GM18909 (cell line): ENCODE data around the gene EPN2.
"Not testable (repeated sequence)": the region's sequence is repeated elsewhere in the genome, so short reads cannot be mapped to it uniquely, and the experiment has no call there.

ENCODE experiments used
- ATAC-seq: cut with Tn5 transposase; IDR thresholded peaks from one replicate; pipeline ENCODE4 v1.9.1; 2021; ENCODE audit warnings: mild to moderate bottlenecking; ENCODE audit not compliant: unreplicated experiment, poor library complexity

Gene EPN2

DNA sequence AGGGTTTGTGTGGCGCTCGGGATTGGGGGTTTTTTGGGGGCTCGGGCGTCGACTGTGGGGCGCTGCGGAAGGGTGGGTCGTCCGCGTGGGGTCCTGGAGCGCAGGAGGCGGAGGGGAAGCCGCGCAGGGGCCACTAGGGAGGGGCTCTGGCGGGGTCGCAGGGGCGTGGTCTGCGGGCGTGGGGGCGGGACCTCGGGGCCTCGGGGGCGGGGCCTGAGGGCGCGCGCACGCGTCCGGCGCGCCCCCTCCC, at the start of gene EPN2:
TSS of gene EPN2 (plus strand) at position 228 of the 250 bp plus-strand sequence. CDS start 45,754 bp downstream, outside the sequence.
- ATAC-seq: not testable (repeated sequence)

DNA sequence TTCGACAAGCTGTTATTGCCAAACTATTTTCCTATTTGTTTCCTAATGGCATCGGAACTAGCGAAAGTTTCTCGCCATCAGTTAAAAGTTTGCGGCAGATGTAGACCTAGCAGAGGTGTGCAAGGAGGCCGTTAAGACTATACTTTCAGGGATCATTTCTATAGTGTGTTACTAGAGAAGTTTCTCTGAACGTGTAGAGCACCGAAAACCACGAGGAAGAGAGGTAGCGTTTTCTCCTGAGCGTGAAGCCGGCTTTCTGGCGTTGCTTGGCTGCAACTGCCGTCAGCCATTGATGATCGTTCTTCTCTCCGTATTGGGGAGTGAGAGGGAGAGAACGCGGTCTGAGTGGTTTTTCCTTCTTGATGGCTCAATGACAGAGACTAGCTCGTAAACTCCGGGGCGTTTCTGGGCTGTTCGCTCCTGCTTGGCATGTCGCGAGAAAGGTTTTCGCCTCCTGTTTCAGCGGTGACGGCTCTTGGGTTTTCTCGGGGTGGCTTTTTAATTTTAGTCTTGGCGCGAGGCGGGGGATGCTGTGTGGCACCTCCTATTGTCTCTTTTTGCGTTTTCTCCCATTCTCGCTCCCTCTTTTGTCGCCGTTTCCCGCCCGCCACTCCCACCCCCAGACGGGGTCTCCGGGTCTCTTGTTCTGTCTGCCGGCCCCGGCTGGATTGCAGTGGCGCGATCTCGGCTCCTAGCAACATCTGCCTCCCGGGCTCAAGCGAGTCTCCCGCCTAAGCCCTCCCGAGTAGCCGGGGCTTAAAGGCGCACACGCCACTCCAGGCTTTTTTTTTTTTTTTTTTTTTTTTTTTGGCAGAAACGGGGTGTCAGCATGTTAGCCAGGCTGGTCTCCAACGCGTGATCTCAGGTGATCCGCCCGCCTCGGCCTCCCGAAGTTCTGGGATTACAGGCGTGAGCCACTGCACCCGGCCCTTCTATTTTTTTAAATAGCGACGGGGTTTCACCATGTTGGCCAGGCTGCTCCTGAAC, 49.0 kb upstream of the EPN2 start:
- peak; percentile 49 for ATAC-seq

- ATAC-seq: peak; percentile 62
These were observed 48.1 kb upstream of the EPN2 start for GRCh38 chr17:19188870-19189708.

DNA sequence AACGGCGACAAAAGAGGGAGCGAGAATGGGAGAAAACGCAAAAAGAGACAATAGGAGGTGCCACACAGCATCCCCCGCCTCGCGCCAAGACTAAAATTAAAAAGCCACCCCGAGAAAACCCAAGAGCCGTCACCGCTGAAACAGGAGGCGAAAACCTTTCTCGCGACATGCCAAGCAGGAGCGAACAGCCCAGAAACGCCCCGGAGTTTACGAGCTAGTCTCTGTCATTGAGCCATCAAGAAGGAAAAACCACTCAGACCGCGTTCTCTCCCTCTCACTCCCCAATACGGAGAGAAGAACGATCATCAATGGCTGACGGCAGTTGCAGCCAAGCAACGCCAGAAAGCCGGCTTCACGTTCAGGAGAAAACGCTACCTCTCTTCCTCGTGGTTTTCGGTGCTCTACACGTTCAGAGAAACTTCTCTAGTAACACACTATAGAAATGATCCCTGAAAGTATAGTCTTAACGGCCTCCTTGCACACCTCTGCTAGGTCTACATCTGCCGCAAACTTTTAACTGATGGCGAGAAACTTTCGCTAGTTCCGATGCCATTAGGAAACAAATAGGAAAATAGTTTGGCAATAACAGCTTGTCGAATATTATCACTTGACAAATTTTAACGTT, 47.3 kb upstream of the EPN2 start:
- not testable (repeated sequence) for ATAC-seq

DNA sequence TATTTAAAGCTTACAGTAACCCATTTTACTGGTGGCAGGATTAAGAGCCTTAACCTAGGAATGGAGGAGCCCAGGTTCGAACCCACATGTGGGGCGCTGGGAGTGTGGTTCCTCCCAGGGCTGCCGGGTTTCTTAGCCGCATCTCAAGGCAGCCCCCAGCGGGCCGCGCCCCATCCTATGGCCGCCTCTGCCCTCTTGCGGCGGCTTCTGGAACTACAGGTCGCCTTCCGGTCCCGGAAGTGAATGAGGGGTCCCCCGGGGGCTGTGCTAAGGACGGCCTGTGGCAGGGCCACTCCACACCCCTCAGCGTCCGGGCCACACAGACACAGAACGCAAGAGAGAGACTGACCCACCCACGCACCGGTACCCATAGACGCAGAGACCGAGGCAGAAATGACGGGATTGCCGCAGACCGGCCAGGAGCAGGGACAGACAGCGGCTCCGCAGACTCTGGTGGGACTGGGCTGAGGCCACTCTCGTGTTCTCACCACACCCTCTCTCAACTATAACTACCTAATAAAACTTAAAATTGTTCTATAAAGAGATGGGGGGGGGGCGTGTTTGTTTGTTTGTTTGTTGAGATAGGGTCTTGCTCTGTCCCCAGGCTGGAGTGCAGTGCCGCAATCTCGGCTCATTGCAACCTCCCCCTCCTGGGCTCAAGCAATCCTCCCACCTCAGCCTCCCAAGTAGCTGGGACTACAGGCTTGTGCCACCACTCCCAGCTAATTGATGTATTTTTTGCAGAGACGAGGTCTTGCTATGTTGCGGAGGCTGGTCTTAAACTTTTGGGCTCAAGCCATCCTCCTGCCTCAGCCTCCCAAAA, 40.6 kb upstream of the EPN2 start:
- ATAC-seq: peak; percentile 82

DNA sequence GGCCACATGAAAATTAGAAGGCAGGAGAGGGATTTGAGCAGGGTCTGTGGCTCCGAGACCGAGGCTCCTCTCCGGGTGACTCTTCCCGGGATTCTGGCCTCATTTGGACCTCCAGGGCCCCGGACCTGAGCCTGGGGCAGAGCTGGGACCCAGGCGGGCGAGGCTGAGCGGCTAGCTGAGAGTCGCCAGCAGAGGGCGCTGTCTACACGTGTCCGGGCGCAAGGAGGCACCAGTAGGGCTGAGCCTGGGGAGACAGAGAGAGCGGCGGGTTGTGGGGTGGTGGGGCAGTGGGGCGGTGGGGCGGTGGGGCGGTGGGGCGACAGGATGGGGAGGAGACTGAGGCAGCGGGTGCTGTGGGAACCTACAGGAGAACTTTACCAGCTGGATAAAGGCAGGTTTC, 34.7 kb upstream of the EPN2 start:
- peak; percentile 70 for ATAC-seq

- not testable (repeated sequence) for ATAC-seq
These were observed 33.7 kb upstream of the EPN2 start for GRCh38 chr17:19203429-19203828.

DNA sequence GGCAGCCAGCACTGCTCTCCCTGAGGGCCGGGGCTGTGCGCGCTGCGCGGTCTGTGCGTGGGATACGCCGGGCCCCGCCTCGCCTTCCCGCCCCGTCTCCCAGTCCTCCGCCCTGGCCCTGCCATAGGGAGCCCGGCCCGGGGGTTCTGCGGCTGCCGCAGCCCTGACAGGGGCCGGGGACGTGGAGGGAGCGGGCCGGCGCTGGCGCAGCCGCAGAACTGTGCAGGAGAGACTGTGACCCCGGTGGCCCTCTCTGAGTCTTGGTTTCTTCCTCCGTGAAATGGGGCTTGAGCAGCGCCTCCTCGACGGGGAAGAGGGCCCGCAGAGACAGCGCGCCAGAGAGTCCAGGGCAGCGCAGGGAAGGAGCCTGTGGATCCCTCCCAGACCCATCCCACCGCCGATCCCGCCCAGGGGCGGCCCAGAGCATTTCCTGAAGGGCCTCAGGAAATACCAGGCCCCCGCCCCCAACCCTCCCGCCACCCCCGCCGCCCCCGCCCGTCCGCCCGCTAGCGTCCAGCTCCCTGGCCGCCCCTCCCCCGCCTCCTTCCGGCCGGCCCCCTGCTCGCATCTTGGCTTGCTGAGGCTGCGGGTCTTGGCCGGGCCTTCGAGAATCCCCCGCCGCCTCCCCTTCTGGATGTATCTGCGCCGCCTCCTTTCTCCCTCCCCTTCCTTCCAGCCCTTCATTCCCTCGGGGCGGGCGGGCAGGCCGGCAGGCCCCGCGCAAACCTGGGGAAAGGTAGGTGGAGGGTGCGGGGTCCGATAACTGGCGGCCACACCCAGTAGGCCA, 21.9 kb upstream of the EPN2 start:
- ATAC-seq: not testable (repeated sequence)

GRCh38 chr17:19216148-19216926, 20.8 kb upstream of the EPN2 start:
- peak; percentile 58 for ATAC-seq

DNA sequence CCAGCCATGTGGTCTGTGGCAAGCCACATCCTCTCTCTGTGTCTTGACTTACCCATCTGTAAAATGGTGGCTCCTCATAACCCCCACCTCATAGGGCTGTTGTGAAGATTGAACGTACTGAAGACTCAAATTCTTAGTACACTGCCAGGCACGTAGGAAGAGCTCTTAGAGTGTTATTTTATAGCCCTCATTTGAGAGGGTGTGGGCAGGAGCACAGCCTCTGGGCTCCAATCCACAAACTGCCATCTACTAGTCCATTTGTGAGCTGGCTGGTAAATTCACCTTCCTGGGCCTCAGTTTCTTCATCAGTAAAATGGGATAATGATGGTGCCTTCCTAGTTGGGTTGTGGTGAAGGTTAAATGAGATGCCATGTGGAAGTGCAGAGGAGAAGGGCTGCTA, 18.3 kb upstream of the EPN2 start:
- ATAC-seq: not testable (repeated sequence)

DNA sequence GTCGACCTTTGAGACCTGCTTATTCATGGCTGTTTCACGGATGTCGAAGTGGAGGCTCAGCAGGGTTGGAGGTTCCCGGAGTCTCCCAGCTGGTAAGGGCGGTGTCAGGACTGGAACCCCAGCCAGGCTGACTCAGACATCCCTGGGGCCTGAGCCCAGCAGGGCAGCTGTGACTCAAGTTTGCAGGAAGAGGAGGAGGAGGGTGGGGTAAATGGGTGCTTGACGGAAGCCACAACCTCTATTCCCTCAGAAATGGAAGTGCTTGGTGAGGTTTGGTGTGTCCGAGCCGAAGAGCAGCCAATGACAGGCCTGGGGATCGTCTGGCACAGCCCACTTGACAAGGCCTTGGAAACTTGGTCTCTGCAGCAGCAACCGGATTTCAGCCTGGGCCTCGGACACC, 17.8 kb upstream of the EPN2 start:
- ATAC-seq: not testable (repeated sequence)

- ATAC-seq: not testable (repeated sequence)
These were observed 17.0 kb upstream of the EPN2 start for GRCh38 chr17:19220195-19220594.

DNA sequence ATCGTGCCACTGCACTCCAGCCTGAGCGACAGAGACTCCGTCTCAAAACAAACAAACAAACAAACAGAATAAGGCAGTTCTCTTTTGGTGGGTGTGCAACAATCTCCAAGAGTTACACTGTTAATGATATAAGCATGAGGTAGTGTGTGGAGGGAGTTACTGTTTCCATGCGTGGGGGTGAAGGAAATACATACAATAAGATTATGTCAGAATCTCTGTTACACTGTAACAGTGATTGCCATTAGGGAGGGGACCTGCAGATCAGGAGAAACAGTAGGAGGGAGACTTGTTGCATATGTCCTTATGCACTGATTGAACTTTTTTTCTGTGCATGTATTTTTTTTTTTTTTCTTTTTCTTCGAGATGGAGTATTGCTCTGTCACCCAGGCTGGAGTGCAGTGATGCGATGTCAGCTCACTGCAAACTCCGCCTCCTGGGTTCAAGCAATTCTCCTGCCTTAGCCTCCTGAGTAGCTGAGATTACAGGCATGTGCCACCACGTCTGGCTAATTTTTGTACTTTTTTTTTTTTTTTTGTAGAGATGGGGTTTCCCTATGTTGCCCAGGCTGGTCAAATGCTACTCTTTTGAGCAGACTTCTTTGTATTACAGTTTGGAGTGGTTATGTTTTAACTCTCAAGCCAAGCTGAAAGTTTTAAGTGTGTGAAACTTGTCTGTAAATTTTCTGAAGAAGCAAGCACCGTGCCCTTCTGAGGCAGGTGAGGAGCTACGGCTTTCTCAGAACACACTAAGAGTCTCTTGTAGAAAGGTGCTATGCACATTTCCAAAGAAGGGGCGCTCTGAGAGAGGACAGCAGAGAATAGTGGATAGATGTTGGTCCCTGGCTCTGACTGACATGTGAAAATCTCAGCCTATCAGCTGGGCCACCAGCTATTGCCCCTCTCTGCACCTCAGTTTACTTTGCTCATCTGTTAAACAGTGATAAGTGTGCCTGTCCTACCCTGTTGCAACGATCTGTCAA, 10.3 kb upstream of the EPN2 start:
- ATAC-seq: not testable (repeated sequence)

DNA sequence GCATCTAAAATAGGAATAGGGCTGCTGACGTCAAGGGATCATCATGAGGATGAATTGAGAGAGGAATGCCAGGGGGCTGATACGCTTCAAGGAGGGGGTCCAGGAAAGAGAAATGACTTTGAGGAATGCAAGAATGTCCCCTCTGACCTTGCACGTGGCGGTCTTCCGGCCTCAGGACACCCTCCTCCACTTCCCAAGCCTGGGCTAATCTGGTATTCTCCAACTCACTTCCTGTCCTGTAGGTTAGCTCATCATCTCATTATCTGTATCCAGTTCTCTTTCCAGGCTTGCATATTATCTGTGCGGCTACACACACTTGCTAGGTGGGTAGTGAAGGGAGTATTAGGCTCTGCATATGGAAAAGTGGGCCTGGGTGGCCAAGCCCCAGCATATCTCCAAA, 2.5 kb upstream of the EPN2 start:
- ATAC-seq: not testable (repeated sequence)

DNA sequence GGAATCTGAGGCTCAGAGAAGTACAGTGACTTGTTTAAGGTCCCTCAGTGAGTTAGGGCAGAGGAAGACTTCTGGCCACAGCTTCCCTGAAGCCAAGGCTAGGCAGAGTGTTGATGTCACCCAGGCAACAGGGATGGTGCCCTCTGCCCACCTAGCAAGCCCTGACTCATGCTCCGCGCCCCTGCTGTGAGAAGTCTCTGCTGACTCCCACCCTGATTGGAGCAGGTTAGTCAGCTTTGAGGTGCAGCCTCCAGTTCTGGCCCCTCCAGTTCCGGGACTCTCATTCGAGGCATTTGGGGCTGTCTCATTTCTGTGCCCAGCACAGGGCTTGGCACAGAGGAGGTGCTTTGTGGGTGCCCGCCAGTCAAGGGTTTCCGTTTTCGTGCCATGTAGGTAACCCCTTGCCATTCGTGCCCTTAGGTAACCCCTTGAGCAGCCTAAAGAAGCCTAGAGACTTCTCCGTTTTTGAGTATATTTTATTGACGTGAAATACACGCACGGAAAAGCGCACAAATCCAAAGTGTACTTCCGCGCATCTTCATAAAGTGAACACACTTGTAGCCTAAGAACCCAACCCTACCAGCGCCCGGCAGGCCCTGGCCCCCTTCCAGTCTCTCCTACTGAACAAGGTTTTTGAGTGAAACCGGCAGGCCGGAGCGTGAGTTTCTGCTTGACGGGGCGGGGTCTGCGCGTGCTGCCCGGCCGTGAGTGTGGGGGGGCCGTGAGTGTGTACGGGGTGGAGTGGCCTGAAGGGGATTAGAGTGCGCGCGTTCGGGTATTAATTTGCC, 621 bp upstream of the EPN2 start:
- peak; percentile 37 for ATAC-seq

DNA sequence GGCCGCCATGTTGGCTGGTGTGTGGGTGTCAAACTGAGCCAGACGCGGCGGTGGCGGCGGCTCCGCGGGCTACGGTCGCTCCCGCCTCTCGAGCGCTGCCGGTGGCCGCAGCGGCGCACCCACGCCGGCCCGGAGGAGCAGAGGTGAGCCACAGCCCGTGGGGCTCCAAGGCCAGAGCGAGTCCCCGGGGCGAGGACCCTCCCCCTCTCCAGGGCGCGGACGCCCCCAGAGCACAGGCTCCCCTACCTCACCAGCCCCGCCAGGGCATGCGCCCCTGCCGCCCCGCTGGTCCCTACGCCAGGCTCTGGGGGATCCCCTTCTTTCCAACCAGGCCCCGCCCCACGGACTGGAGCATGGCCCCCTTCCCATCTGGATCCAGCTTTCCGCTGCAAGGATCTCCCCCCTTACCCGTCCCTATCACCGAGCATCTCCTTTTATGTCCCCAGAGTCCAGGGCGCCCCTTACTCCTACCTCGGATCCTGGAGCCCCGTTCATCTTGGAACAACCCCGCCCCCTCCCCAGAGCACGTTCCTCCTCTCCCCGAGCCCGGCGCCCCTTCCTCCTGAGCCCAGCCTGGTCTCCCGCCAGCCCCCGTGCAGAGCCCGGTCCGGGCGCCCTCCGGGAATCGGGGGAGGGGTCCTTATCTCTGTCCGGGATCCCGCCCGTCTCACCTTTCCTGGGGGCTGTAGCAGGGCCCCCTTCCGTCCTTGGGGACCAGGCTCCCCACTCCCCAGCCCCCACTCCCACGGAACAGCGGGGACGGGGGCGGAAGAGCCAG, 412 bp downstream of the EPN2 start:
- peak; percentile 69 for ATAC-seq
